Measurements from ENCODE around the gene EPO. TPM values are rescaled to one million over a fixed set of nuclear protein-coding genes. Genes with fewer than 3 reads are reported as not detected.
"Not testable (repeated sequence)": the region's sequence is repeated elsewhere in the genome, so short reads cannot be mapped to it uniquely, and the experiment has no call there.

EPO gene
- total RNA-seq, 1 donor from 2014 or later: not detected

GRCh38 chr7:100689230-100690135 is 30.8 kb upstream of the EPO start:
- no peaks in the 10 kb centered on the region for H3K9me3 ChIP-seq (ENCODE audit: control insufficient read depth in 3 of 3, low read length in 3 of 3)
- peaks cover 38 to 47% (median 44%) of the 10 kb centered on the region in 3 donors for H3K4me1 ChIP-seq (ENCODE audit: control insufficient read depth in 3 of 3, insufficient read depth in 3 of 3, low read length in 3 of 3)
- H3K4me3 ChIP-seq (ENCODE audit: low read length in 3 of 3): no peak overlapping the region
- H3K9ac ChIP-seq (ENCODE audit: low read depth in 1 of 3, low read length in 3 of 3): peak overlapping the region in 2 of 3 donors; percentile 42 to 57
- no peak overlapping the region for H3K27ac ChIP-seq (ENCODE audit: low read depth, low read length)
- H3K36me3 ChIP-seq (ENCODE audit: control insufficient read depth in 3 of 3, insufficient read depth in 3 of 3, low read length in 3 of 3): peaks cover 32 to 51% (median 44%) of the 10 kb centered on the region in 3 donors
- no peaks in the 10 kb centered on the region for H3K27me3 ChIP-seq (ENCODE audit: control insufficient read depth in 3 of 3, insufficient read depth in 3 of 3, low read length in 3 of 3)

- peaks cover 38 to 47% (median 44%) of the 10 kb centered on the region in 3 donors for H3K4me1 ChIP-seq (ENCODE audit: control insufficient read depth in 3 of 3, insufficient read depth in 3 of 3, low read length in 3 of 3)
- H3K27ac ChIP-seq (ENCODE audit: low read depth, low read length): peak overlapping the region; percentile 33
- no peaks in the 10 kb centered on the region for H3K9me3 ChIP-seq (ENCODE audit: control insufficient read depth in 3 of 3, low read length in 3 of 3)
- peaks cover 9 to 28% (median 21%) of the 10 kb centered on the region in 3 donors for H3K36me3 ChIP-seq (ENCODE audit: control insufficient read depth in 3 of 3, insufficient read depth in 3 of 3, low read length in 3 of 3)
- H3K9ac ChIP-seq (ENCODE audit: low read depth in 1 of 3, low read length in 3 of 3): peak overlapping the region; percentile 78 to 91 (median 83)
- peak overlapping the region; percentile 67 to 84 (median 83) for H3K4me3 ChIP-seq (ENCODE audit: low read length in 3 of 3)
- no peaks in the 10 kb centered on the region for H3K27me3 ChIP-seq (ENCODE audit: control insufficient read depth in 3 of 3, insufficient read depth in 3 of 3, low read length in 3 of 3)
Observed at GRCh38 chr7:100691676-100692577, 28.3 kb upstream of the EPO start.

- no peak overlapping the region for H3K27ac ChIP-seq (ENCODE audit: low read depth, low read length)
- no peaks in the 10 kb centered on the region for H3K9me3 ChIP-seq (ENCODE audit: control insufficient read depth in 3 of 3, low read length in 3 of 3)
- H3K9ac ChIP-seq (ENCODE audit: low read depth in 1 of 3, low read length in 3 of 3): peak overlapping the region; percentile 78 to 91 (median 83)
- no peaks in the 10 kb centered on the region for H3K27me3 ChIP-seq (ENCODE audit: control insufficient read depth in 3 of 3, insufficient read depth in 3 of 3, low read length in 3 of 3)
- H3K4me1 ChIP-seq (ENCODE audit: control insufficient read depth in 3 of 3, insufficient read depth in 3 of 3, low read length in 3 of 3): peaks cover 38 to 47% (median 44%) of the 10 kb centered on the region in 3 donors
- H3K4me3 ChIP-seq (ENCODE audit: low read length in 3 of 3): peak overlapping the region; percentile 67 to 84 (median 83)
- peaks cover 5 to 23% (median 19%) of the 10 kb centered on the region in 3 donors for H3K36me3 ChIP-seq (ENCODE audit: control insufficient read depth in 3 of 3, insufficient read depth in 3 of 3, low read length in 3 of 3)
Observed at GRCh38 chr7:100692578-100692961, 27.7 kb upstream of the EPO start.

- Histone ChIP-seq H3K27ac (ENCODE audit: low read depth, low read length) (peak overlapping the region; percentile 12), H3K9me3 (ENCODE audit: control insufficient read depth in 3 of 3, low read length in 3 of 3) (no peaks in the 10 kb centered on the region), H3K9ac (ENCODE audit: low read depth in 1 of 3, low read length in 3 of 3) (peak overlapping the region; percentile 78 to 91 (median 83)), H3K4me1 (ENCODE audit: control insufficient read depth in 3 of 3, insufficient read depth in 3 of 3, low read length in 3 of 3) (peaks cover 38 to 47% (median 42%) of the 10 kb centered on the region in 3 donors), H3K36me3 (ENCODE audit: control insufficient read depth in 3 of 3, insufficient read depth in 3 of 3, low read length in 3 of 3) (peaks cover 0 to 15% (median 10%) of the 10 kb centered on the region in 3 donors), H3K27me3 (ENCODE audit: control insufficient read depth in 3 of 3, insufficient read depth in 3 of 3, low read length in 3 of 3) (no peaks in the 10 kb centered on the region), H3K4me3 (ENCODE audit: low read length in 3 of 3) (peak overlapping the region; percentile 67 to 84 (median 83))
Observed at GRCh38 chr7:100693312-100694097, 26.8 kb upstream of the EPO start.

- Histone ChIP-seq H3K4me3 (ENCODE audit: low read length in 3 of 3) (peak within 1 kb of the TSS; percentile 67 to 84 (median 83)), H3K27me3 (ENCODE audit: control insufficient read depth in 3 of 3, insufficient read depth in 3 of 3, low read length in 3 of 3) (no peaks in the 10 kb centered on the region), H3K9me3 (ENCODE audit: control insufficient read depth in 3 of 3, low read length in 3 of 3) (no peaks in the 10 kb centered on the region), H3K9ac (ENCODE audit: low read depth in 1 of 3, low read length in 3 of 3) (peak within 1 kb of the TSS; percentile 78 to 91 (median 83)), H3K27ac (ENCODE audit: low read depth, low read length) (peak within 1 kb of the TSS; percentile 47), H3K4me1 (ENCODE audit: control insufficient read depth in 3 of 3, insufficient read depth in 3 of 3, low read length in 3 of 3) (peaks cover 35 to 40% (median 37%) of the 10 kb centered on the region in 3 donors), H3K36me3 (ENCODE audit: control insufficient read depth in 3 of 3, insufficient read depth in 3 of 3, low read length in 3 of 3) (peaks cover 0 to 9% (median 6%) of the 10 kb centered on the region in 3 donors)
Observed at GRCh38 chr7:100694098-100694745, 26.0 kb upstream of the EPO start, which contains the start of gene GIGYF1. TSS of gene GIGYF1 (minus strand) at chr7:100694250. CDS start at chr7:100688238, 6,012 bp downstream.

GRCh38 chr7:100696123-100696521 is 24.1 kb upstream of the EPO start:
- Histone ChIP-seq H3K9ac (ENCODE audit: low read depth in 1 of 3, low read length in 3 of 3) (no peak overlapping the region), H3K4me1 (ENCODE audit: control insufficient read depth in 3 of 3, insufficient read depth in 3 of 3, low read length in 3 of 3) (peaks cover 18 to 22% (median 20%) of the 10 kb centered on the region in 3 donors), H3K9me3 (ENCODE audit: control insufficient read depth in 3 of 3, low read length in 3 of 3) (no peaks in the 10 kb centered on the region), H3K4me3 (ENCODE audit: low read length in 3 of 3) (no peak overlapping the region), H3K36me3 (ENCODE audit: control insufficient read depth in 3 of 3, insufficient read depth in 3 of 3, low read length in 3 of 3) (peaks cover 0 to 3% (median 2%) of the 10 kb centered on the region in 3 donors), H3K27me3 (ENCODE audit: control insufficient read depth in 3 of 3, insufficient read depth in 3 of 3, low read length in 3 of 3) (peaks cover 0 to 4% (median 0%) of the 10 kb centered on the region in 3 donors), H3K27ac (ENCODE audit: low read depth, low read length) (no peak overlapping the region)

GRCh38 chr7:100699018-100699417 is 21.2 kb upstream of the EPO start:
- H3K9me3 ChIP-seq (ENCODE audit: control insufficient read depth in 3 of 3, low read length in 3 of 3): no peaks in the 10 kb centered on the region
- no peak overlapping the region for H3K4me3 ChIP-seq (ENCODE audit: low read length in 3 of 3)
- peaks cover 0 to 4% (median 0%) of the 10 kb centered on the region in 3 donors for H3K27me3 ChIP-seq (ENCODE audit: control insufficient read depth in 3 of 3, insufficient read depth in 3 of 3, low read length in 3 of 3)
- H3K4me1 ChIP-seq (ENCODE audit: control insufficient read depth in 3 of 3, insufficient read depth in 3 of 3, low read length in 3 of 3): no peaks in the 10 kb centered on the region
- H3K9ac ChIP-seq (ENCODE audit: low read depth in 1 of 3, low read length in 3 of 3): no peak overlapping the region
- H3K36me3 ChIP-seq (ENCODE audit: control insufficient read depth in 3 of 3, insufficient read depth in 3 of 3, low read length in 3 of 3): no peaks in the 10 kb centered on the region
- no peak overlapping the region for H3K27ac ChIP-seq (ENCODE audit: low read depth, low read length)

GRCh38 chr7:100701089-100701488 is 19.2 kb upstream of the EPO start:
- not testable (repeated sequence) for H3K9me3 ChIP-seq (ENCODE audit: control insufficient read depth in 3 of 3, low read length in 3 of 3); H3K27me3 ChIP-seq (ENCODE audit: control insufficient read depth in 3 of 3, insufficient read depth in 3 of 3, low read length in 3 of 3); H3K36me3 ChIP-seq (ENCODE audit: control insufficient read depth in 3 of 3, insufficient read depth in 3 of 3, low read length in 3 of 3); H3K9ac ChIP-seq (ENCODE audit: low read depth in 1 of 3, low read length in 3 of 3); H3K4me3 ChIP-seq (ENCODE audit: low read length in 3 of 3); H3K27ac ChIP-seq (ENCODE audit: low read depth, low read length)
- H3K4me1 ChIP-seq (ENCODE audit: control insufficient read depth in 3 of 3, insufficient read depth in 3 of 3, low read length in 3 of 3): peaks cover 6 to 12% (median 10%) of the 10 kb centered on the region in 3 donors
